ENCODE results near the gene PCDH9.
"Not testable (repeated sequence)": the region's sequence is repeated elsewhere in the genome, so short reads cannot be mapped to it uniquely, and the experiment has no call there.

The PCDH9 gene

DNA sequence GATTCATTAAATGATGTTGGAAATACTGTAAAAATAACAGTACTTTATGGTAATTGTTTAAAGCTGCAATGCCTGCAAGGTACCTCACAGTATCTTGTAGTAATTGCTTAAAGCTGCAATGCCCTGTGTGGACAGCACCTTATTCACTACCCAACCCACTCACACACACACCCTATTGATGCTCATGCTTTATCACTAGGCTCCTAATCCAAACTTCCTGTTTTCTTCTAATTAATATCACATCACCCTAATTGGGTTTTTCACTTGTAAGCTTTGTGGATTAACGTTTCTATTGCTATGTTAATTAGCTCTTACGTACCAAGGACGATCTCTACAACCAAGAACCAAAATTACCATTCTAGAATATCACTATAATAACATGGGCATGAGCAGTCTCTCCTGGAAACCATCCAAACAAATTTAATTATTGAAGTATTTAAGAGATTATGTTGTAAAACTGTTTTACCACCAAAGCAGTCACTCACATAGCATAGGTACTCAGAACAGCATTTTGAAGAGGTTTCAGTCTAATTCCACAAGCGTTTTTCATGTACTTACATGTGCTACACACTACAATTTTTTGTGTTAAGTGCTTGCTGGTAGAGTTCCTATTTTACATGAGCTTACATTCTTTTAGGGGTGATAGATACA, 303.8 kb downstream of the PCDH9 start:
- in situ Hi-C loops (cut with MboI; ENCODE audit: low sequenced_read_pairs): no loop called here

GRCh38 chr13:66922444-66922843, 307.7 kb downstream of the PCDH9 start:
- in situ Hi-C loops (cut with MboI; ENCODE audit: low sequenced_read_pairs): no loop called here

DNA sequence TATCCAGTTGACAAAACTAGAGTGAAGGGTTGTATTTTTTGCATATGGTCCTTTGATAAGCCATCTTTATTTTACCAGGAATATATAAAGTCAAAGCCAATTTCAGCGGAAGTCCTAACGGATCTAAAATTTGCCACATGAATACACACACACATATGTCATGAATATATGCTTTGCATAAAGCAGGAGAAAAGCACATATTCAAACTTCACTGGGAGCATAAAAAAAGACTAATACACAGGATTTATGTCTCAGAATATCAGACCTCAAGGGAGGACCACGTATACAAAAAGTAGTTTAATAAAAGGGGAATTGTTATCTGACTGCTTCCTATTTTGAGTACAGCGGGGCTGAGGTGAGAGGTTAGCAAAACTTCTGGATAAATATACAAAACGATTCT, 308.7 kb downstream of the PCDH9 start:
- in situ Hi-C loops (cut with MboI; ENCODE audit: low sequenced_read_pairs): no loop called here

GRCh38 chr13:66915596-66916185, 314.4 kb downstream of the PCDH9 start:
- in situ Hi-C loops (cut with MboI; ENCODE audit: low sequenced_read_pairs): no loop called here

DNA sequence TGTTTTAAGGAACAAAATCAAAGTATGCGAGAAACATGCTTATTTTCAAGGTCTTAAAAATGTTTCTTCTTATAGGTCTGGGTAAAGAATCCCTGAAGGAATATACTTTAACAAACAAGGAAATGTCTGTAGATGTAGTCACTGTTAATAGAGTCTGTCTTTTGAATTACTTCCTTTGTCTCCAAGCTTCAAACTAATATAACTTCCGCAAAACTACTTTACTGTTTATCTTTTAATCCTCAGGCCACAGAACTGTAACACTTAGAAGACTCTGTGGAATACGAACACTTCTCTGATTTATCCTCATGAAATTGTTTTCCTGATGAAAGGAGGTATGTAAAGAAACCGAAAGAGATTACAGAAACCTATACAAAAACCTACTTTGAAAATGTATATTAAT, 316.0 kb downstream of the PCDH9 start:
- in situ Hi-C loops (cut with MboI; ENCODE audit: low sequenced_read_pairs): no loop called here

GRCh38 chr13:66911411-66911939, 318.7 kb downstream of the PCDH9 start:
- in situ Hi-C loops (cut with MboI; ENCODE audit: low sequenced_read_pairs): no loop called here

DNA sequence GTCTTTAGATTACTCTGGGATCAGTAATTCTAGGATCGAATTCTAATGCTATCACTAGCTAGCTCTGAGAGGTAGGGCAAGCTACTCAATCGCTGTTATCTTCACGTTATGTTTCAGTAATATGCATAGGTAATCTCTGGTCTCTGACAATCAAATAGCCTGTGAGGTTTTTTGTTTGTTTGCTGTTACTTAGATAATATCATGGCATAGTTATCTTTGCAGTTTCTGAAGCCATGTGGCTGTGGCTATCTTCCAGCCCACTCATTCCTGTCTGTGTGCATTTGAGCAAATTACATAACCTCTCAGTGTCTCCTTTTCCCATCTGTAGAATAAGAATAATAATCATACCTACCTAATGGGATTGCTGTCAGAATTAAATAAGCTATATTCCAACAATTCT, 330.2 kb downstream of the PCDH9 start:
- in situ Hi-C loops (cut with MboI; ENCODE audit: low sequenced_read_pairs): no loop called here

GRCh38 chr13:66896933-66897332, 333.2 kb downstream of the PCDH9 start:
- in situ Hi-C loops (cut with MboI; ENCODE audit: low sequenced_read_pairs): no loop called here

DNA sequence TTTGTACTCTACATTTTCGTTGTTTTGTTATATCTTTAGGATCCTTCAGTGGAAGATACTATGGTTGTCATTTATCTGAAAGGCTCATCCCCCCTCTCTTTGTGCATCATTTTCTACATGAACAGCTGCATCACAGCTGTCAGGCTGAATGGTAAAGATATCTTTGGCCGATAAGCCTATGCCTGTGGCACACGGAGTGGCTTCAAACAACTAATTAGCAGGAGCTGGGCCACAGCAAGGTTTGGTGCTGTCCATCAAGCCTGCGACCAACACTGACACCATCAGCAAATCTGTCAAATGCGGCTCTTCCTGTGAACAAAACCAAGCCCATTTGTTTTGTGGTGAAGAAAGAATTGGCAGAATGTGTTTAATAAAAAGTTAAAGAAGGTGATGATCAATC, 334.4 kb downstream of the PCDH9 start:
- in situ Hi-C loops (cut with MboI; ENCODE audit: low sequenced_read_pairs): no loop called here

DNA sequence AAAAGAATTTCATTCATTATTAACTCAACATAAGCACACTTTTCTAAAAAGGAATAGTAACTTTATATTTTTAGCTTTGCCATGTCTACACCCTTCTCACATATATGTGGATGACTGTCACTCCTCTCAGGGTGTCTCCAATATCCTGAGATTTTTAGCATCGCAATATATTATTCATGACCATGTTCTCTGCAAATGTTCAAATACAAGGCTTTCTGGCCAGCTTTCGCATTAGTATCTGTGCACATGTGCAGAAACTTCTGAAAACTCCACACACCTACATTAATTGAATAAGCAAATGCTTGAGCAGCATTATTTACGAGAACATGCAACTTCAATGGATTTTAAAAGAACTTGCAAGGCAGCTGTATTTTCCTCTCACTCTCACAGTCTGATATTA, 334.8 kb downstream of the PCDH9 start:
- in situ Hi-C loops (cut with MboI; ENCODE audit: low sequenced_read_pairs): no loop called here

- in situ Hi-C loops (cut with MboI; ENCODE audit: low sequenced_read_pairs): no loop called here
Observed at GRCh38 chr13:66888698-66889097, 341.4 kb downstream of the PCDH9 start.

- in situ Hi-C loops (cut with MboI; ENCODE audit: low sequenced_read_pairs): no loop called here
Observed at GRCh38 chr13:66887088-66887487, 343.0 kb downstream of the PCDH9 start.

- in situ Hi-C loops (cut with MboI; ENCODE audit: low sequenced_read_pairs): no loop called here
Observed at GRCh38 chr13:66886264-66886663, 343.9 kb downstream of the PCDH9 start.

GRCh38 chr13:66881170-66881569, 349.0 kb downstream of the PCDH9 start:
- in situ Hi-C loops (cut with MboI; ENCODE audit: low sequenced_read_pairs): not testable (repeated sequence)

- in situ Hi-C loops (cut with MboI; ENCODE audit: low sequenced_read_pairs): no loop called here
Observed at GRCh38 chr13:66879988-66880387, 350.1 kb downstream of the PCDH9 start.

DNA sequence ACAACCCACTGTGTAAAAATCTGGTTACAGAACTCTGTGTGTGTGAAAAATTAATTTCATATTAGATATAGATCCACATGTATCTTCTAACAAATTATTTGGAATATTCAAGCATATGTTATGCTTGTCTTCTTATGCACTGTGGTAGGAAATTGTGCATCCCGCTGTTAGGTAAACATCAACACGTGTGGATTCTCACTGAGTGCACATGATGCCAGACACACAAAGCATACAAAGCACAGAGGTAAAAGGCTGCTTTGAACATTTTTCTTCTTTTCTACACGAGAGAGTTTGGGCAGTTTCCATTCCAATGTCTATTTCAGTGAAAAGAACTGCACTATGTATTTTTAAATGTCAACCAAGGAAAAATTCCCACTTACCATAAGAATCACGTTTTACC, 354.9 kb downstream of the PCDH9 start:
- in situ Hi-C loops (cut with MboI; ENCODE audit: low sequenced_read_pairs): no loop called here

- in situ Hi-C loops (cut with MboI; ENCODE audit: low sequenced_read_pairs): no loop called here
Observed at GRCh38 chr13:66864627-66865026, 365.5 kb downstream of the PCDH9 start.

DNA sequence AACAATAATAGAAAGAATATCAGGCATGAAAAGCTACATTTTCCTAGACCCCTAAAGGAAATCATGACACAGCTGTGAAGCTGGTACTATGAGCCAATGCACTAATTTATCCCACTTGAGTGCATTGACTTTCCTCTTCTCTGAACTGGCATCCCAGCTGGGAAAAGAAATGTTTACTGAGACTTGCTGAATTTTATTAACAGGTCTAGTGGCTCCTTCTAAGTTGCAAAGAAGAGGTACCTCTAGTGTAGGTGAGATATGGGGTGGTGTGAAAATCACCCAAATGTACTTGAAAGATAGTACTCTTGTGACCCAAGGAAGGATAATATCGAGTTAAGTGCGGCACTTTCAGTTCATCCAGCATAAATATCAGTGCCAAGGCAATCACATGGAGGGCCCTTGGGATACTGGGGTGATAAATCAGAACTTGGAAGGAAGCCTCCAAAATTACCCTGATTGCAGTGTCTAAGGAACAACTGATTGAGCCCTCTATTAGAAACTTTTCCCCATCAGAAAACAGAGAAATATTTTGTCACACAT, 369.2 kb downstream of the PCDH9 start:
- in situ Hi-C loops (cut with MboI; ENCODE audit: low sequenced_read_pairs): no loop called here

DNA sequence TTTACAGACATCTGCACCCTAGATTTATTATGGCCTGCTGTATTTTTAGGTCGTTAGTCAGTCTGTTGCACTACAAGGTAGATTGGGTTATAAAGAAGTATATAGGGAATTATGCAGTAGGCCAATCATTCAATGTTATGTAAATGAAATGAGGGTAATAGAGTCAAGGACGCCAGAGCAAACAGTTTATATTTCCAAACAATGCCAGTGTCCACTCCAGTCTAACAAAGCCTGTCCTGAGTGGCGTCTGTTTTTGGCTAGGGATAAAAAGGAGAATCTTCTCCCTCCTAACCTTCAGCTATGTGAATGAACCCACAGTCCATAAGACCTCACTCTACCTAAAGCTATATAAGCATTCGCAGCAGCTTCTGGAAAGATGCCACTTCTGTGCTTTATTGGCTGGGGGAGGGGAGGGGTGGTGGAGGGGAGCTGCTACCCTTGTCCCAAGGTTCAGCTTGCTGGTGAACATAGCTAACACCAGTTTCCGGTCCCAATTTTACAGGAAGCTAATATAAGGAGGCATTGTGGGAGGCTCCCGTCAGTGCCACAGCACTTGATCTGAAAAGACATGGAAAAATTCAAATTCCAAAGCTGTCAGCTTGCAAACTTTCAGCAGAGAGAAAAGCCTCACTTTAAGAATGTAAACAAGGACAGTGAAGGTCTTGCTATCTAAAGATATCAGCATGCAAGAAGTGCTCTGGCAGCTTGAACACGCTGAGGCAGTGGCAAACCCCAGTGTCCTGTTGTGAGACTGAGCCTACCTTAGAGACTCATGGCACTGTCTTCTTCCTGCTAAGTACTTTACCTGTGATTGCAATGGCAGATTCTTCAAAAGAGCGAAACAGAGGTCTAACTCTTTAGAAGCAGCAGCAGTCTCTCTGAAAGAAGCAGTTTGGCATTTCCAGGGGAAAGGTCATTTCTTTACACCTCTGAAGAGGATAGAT, 369.9 kb downstream of the PCDH9 start:
- in situ Hi-C loops (cut with MboI; ENCODE audit: low sequenced_read_pairs): no loop called here

DNA sequence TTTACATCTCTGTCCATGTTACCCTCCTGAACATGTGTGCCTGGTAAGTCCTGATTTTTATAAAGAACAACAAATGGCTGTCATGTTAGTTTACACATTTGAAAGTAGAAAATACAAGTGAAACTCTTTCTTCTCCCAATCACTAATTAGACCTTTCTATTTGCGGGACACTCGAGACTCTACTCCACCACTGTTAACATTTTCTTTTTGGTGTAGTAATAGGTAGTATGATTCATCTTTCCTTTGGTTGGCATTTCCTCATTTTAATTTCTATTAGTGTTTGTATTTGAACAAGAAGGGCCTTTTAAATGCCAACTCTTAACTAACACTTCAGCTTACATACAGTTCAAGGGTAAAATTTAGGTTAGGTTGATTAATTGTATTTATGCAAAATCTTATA, 371.1 kb downstream of the PCDH9 start:
- in situ Hi-C loops (cut with MboI; ENCODE audit: low sequenced_read_pairs): no loop called here

DNA sequence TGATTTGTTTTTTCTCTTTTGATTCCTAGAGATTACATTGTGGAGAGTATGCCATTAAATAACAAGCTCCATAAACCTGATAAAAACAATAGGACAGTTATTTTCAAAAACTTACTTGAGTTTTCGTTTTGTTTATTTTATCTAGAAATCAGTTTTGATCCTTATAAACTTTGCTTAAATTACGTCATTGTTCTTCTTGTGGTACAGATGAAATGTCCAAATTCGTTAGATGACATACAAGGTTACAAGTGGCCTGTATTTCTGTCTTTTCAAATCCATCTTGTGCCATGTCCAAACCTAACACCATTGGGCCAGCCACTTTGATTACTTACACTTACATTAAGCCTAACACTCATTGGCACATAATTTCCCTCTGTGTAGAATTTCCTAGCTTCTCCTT, 372.0 kb downstream of the PCDH9 start:
- in situ Hi-C loops (cut with MboI; ENCODE audit: low sequenced_read_pairs): no loop called here
